Subcutaneous abdominal adipose tissue (tissue), 5 donors: ENCODE measurements around the gene PKNOX1.
"Not testable (repeated sequence)": the region's sequence is repeated elsewhere in the genome, so short reads cannot be mapped to it uniquely, and the experiment has no call there.

Source experiments
- H3K27ac ChIP-seq: one replicate; pipeline ENCODE4 v1.7.0; 2013; ENCODE audit warnings: low read depth, mild to moderate bottlenecking, inconsistent platforms, low read length, moderate library complexity
- H3K27me3 ChIP-seq, 5 donors: one replicate each; pipeline ENCODE4 v1.7.0; 2013; ENCODE audit warnings: low read length in 5 of 5, inconsistent platforms in 1 of 5; ENCODE audit not compliant: control insufficient read depth in 5 of 5, insufficient read depth in 4 of 5
- H3K36me3 ChIP-seq, 5 donors: one replicate each; pipeline ENCODE4 v1.7.0; 2013; ENCODE audit warnings: low read length in 5 of 5; ENCODE audit not compliant: control insufficient read depth in 5 of 5, insufficient read depth in 5 of 5
- H3K4me1 ChIP-seq, 5 donors: one replicate each; pipeline ENCODE4 v1.7.0; 2013; ENCODE audit warnings: low read length in 5 of 5, mild to moderate bottlenecking in 3 of 5, moderate library complexity in 1 of 5; ENCODE audit not compliant: control insufficient read depth in 5 of 5, insufficient read depth in 5 of 5
- H3K4me3 ChIP-seq, 5 donors: one replicate each; pipeline ENCODE4 v1.7.0; 2013; ENCODE audit warnings: low read length in 5 of 5, low read depth in 1 of 5
- H3K9ac ChIP-seq, 5 donors: one replicate each; pipeline ENCODE4 v1.7.0; 2013; ENCODE audit warnings: low read length in 5 of 5, mild to moderate bottlenecking in 4 of 5, moderate library complexity in 3 of 5
- H3K9me3 ChIP-seq, 5 donors: one replicate each; pipeline ENCODE4 v1.7.0; 2013; ENCODE audit warnings: low read length in 5 of 5; ENCODE audit not compliant: control insufficient read depth in 5 of 5
- donor health status: healthy.
- donor health status: healthy.
- donor health status: healthy.
- donor health status: healthy.
- donor health status: healthy.

Gene PKNOX1

GRCh38 chr21:42956824-42957630, 17.3 kb upstream of the PKNOX1 start:
- no peak overlapping the region for H3K27ac ChIP-seq
- H3K4me1 ChIP-seq = no peaks in the 10 kb centered on the region
- no peak overlapping the region for H3K9ac ChIP-seq
- no peak overlapping the region for H3K4me3 ChIP-seq
- no peaks in the 10 kb centered on the region for H3K36me3 ChIP-seq
- no peaks in the 10 kb centered on the region for H3K9me3 ChIP-seq
- no peaks in the 10 kb centered on the region for H3K27me3 ChIP-seq

- H3K4me3 ChIP-seq, H3K36me3 ChIP-seq, H3K27me3 ChIP-seq, H3K9me3 ChIP-seq, H3K27ac ChIP-seq, H3K4me1 ChIP-seq, H3K9ac ChIP-seq: not testable (repeated sequence)
Measured at GRCh38 chr21:42958122-42958521, 16.2 kb upstream of the PKNOX1 start.

GRCh38 chr21:42959728-42960127, 14.6 kb upstream of the PKNOX1 start:
- no peaks in the 10 kb centered on the region for H3K9me3 ChIP-seq
- no peak overlapping the region for H3K27ac ChIP-seq
- no peak overlapping the region for H3K4me3 ChIP-seq
- no peaks in the 10 kb centered on the region for H3K27me3 ChIP-seq
- no peaks in the 10 kb centered on the region for H3K36me3 ChIP-seq
- H3K9ac ChIP-seq = no peak overlapping the region
- no peaks in the 10 kb centered on the region for H3K4me1 ChIP-seq

DNA sequence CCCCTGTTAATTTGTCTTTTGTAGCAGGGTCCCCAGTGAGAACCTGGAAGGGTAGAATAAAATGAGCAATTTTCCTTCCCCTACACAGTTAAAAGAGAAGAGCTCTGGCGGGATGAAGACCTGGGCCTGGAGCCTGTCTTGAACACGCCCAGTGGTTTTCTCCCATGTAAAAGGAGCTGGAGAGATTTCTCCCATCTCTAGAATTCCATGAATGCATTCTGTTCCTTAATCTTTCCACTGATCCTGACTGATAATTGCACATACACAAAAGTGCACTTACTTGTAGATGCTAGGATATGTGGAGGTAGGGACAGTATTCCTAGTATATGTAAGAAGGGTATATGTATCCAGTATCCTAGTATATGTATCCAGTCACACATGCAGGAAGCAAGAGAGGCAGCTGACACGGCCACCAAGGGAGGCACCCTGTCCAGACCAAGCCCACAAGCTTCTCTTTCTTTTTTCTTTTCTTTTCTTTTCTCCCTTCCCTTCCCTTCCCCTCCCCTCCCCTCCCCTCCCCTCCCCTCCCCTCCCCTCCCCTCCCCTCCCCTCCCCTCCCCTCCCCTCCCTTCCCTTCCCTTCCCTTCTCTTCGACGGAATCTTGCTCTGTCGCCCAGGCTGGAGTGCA, 11.9 kb upstream of the PKNOX1 start:
- no peak overlapping the region for H3K4me3 ChIP-seq
- H3K36me3 ChIP-seq = no peaks in the 10 kb centered on the region
- no peaks in the 10 kb centered on the region for H3K27me3 ChIP-seq
- no peaks in the 10 kb centered on the region for H3K9me3 ChIP-seq
- no peak overlapping the region for H3K9ac ChIP-seq
- H3K27ac ChIP-seq = no peak overlapping the region
- H3K4me1 ChIP-seq = no peaks in the 10 kb centered on the region

DNA sequence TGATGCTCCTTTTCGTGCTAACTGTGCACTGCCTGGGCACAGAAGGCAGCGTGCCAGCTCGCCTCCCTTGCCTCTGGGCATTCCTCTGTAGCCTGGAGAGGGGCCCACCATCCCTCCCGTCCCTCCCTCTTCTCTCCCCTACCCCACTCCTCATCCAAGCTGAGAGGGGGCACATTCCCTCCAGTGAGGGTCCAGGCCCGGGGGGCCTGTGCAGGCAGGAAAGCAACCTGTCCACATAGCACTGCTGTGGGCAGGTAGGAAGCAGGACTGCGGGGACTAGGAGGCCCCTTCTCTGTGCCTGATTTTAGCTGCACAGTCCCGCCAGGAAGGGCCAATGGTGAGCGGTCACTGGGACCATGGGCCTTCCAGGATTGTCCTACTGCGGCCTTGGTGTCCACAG, 10.3 kb upstream of the PKNOX1 start:
- Histone ChIP-seq H3K27me3 (no peaks in the 10 kb centered on the region), H3K9ac (no peak overlapping the region), H3K27ac (no peak overlapping the region), H3K4me3 (no peak overlapping the region), H3K36me3 (no peaks in the 10 kb centered on the region), H3K4me1 (no peaks in the 10 kb centered on the region), H3K9me3 (no peaks in the 10 kb centered on the region)

DNA sequence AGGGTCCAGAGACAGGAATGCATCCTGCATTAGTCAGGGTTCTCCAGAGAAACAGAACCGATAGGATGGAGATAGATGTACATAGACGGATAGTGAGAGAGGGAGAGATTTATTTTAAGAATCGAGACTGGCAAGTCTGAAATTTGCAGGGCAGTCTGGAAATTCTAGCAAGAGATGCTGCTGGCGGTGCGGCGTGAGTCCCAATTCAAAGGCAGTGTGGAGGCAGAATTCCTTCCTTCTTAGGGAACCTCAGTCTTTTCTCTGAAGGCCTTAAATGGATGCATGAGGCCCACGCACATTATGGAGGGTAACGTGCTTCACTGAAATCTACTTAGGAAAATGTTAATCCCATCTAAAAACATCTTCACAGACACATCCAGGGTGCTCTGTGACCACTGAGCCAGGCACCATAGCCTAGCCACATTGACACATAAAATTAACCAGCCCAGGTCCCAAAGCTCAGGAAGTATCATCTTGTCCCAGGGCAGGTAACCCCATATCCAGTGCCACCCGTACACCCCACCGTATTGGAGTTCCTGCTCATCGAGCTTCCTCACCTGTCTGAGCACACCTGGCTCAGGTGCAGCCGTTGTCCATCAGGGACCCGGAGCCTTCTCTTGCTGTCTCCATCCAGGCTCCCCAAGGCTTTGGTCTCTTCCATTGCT, 9.7 kb upstream of the PKNOX1 start:
- Histone ChIP-seq H3K36me3 (no peaks in the 10 kb centered on the region), H3K4me3 (no peak overlapping the region), H3K27me3 (no peaks in the 10 kb centered on the region), H3K9ac (no peak overlapping the region), H3K27ac (no peak overlapping the region), H3K9me3 (no peaks in the 10 kb centered on the region), H3K4me1 (no peaks in the 10 kb centered on the region)

DNA sequence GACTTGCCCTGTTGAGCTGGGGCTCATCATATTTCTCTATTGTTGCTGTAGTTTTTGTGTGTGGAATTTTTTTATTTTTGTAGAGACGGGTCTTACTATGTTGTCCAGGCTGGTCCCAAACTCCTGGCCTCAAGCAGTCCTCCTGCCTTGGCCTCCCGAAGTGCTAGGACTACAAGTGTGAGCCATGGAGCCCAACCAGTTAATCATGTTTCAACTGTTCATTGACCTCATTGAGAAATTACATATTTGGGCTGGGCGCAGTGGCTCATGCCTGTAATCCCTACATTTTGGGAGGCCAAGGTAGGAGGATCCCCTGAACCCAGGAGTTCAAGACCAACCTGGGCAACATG, 9.2 kb upstream of the PKNOX1 start:
- H3K4me3 ChIP-seq = no peak overlapping the region
- no peaks in the 10 kb centered on the region for H3K36me3 ChIP-seq
- H3K4me1 ChIP-seq = no peaks in the 10 kb centered on the region
- no peaks in the 10 kb centered on the region for H3K9me3 ChIP-seq
- no peak overlapping the region for H3K9ac ChIP-seq
- H3K27me3 ChIP-seq = no peaks in the 10 kb centered on the region
- no peak overlapping the region for H3K27ac ChIP-seq

- not testable (repeated sequence) for H3K4me3 ChIP-seq, H3K27ac ChIP-seq
Measured at GRCh38 chr21:42967616-42968015, 6.7 kb upstream of the PKNOX1 start.

GRCh38 chr21:42969193-42969600, 5.2 kb upstream of the PKNOX1 start:
- Histone ChIP-seq H3K27me3 (no peaks in the 10 kb centered on the region), H3K9ac (no peak overlapping the region), H3K36me3 (no peaks in the 10 kb centered on the region), H3K4me1 (peaks cover 0 to 16% (median 8%) of the 10 kb centered on the region in 5 donors), H3K9me3 (no peaks in the 10 kb centered on the region), H3K4me3 (no peak overlapping the region), H3K27ac (no peak overlapping the region)

More at GRCh38 chr21:42967616-42968015, 6.7 kb upstream of the PKNOX1 start:
- H3K9ac ChIP-seq, H3K36me3 ChIP-seq, H3K9me3 ChIP-seq, H3K4me1 ChIP-seq, H3K27me3 ChIP-seq: not testable (repeated sequence)

DNA sequence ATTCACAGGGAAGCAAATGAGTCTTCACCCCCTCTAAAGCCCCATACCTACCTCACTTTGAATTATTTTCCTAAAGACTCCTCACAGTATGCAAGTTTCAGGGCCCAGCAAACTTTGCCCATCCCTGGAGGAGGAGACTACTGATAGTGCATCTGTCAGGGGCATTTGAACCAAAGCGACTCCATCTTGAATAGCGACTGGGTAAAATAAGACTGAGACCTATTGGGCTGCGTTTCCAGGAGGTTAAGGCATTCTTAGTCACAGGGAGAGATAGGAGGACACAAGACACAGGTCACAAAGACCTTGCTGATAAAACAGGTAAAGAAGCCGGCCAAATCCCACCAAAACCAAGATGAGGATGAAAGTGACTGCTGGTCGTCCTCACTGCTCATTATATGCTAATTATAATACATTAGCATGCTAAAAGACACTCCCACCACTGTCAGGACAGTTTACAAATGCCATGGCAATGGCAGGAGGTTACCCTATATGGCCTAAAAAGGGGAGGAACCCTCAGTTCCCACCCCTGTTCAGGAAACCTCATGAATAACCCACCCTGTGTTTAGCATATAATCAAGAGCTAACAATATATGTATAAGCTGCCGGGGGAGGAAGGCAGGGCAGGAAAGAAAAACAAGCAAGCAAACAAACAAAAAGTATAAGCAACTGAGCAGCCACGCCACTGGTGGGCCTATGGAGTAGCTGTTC, 3.3 kb upstream of the PKNOX1 start:
- peaks cover 0 to 26% (median 15%) of the 10 kb centered on the region in 5 donors for H3K4me1 ChIP-seq
- no peaks in the 10 kb centered on the region for H3K36me3 ChIP-seq
- H3K27ac ChIP-seq = no peak overlapping the region
- no peaks in the 10 kb centered on the region for H3K9me3 ChIP-seq
- H3K4me3 ChIP-seq = no peak overlapping the region
- no peak overlapping the region for H3K9ac ChIP-seq
- H3K27me3 ChIP-seq = no peaks in the 10 kb centered on the region
